Measurements from ENCODE around the gene MTHFD1L.

Gene MTHFD1L

DNA sequence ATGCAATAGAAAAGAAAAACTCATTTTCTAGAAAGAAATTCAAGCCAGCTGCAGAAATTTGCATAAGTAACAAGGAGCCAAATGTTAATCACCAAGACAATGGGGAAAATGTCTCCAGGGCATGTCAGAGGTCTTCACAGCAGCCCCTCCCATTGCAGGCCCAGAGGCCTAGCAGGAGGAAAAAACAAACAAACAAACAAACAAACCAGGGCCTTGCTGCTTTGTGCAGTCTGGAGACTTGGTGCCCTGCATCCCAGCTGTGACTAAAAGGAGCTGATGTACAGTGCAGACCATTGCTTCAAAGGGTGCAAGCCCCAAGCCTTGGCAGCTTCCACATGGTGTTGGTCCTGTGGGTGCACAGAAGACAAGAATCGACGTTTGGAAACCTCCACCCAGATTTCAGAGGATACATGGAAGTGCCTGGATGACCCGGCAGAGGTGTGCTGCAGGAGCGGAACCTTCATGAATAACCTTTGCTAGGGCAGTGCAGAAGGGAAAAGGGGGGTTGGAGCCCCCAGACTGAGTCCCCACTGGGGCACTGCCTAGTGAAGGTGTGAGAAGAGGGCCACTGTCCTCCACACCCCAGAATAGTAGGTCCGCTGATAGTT is 263.4 kb downstream of the MTHFD1L start:
- no peak for DNase-seq

DNA sequence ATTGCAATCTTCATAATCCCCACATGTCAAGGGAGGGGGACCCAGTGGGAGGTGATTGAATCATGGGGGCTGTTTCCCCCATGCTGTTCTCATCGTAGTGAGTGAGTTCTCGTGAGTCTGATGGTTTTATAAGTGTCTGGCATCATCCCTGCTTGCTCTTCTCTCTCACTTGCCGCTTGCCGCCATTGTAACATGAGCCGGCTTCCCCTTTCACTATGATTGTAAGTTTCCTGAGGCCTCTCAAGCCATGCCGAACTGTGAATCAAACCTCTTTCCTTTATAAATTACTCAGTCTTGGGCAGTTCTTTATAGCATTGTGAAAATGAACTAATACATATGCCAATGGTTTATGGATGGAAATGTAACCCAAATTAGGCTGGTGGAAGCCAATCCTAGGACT is 264.8 kb downstream of the MTHFD1L start:
- no peak for DNase-seq

DNA sequence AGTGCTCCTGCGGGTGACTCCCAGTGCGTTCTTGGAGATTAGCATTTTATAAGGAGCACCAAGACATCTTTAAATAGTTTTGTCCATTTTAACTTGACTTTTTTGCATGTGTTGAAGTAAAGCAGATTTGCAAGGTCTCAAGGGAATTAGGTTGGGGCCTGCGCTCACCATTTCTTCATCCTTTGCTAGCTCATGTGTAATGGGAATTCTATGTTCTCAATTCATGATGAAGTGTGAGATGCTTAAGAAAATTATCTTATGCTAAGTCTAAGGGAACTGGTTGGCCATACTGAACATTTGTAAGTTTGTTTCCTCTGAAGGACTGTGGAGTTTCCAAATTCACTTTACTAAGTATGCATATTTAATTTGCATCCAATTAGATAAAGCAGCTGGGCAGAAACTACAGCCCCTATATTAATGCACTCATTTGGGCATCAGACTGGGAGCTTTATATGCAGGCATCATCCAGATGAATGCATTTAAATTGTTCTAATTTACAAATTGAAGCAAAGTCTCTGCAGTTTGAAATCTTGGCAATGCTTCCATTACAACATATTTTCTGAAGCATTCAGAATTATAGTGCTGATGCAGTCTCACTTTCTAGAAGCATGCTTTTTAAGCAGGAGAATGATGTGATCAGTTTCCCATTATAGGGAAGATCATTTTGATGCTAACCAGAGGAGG is 266.0 kb downstream of the MTHFD1L start:
- DNase-seq: no peak

DNA sequence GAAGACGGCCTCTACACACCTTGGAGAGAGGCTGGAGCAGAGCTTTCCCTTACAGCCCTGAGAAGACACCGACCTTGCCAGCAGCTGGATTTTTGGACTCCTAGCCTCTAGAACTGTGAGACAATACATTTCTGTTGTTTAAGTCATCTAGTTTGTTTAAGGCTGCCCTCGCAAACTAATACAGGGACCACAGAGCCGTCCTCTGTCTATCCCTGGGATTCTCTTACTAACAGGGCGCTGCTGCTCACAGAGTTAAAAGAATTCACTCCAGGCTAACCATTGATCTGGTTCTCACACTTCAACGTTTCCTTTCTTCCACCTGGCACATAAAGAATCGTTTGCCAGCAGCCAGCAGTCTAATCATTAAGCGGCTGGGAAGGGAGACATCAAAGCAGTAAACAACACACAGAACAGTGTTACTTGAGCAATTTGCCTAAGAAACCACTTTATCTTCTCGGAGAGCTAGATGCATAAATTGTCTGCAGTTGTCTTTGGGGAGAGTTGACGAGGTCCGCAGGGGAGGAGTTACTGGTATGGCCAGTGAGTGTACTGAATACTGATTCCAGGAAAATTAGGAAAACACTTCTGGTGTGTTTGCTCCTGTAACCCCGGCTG is 270.7 kb downstream of the MTHFD1L start:
- no peak for DNase-seq

DNA sequence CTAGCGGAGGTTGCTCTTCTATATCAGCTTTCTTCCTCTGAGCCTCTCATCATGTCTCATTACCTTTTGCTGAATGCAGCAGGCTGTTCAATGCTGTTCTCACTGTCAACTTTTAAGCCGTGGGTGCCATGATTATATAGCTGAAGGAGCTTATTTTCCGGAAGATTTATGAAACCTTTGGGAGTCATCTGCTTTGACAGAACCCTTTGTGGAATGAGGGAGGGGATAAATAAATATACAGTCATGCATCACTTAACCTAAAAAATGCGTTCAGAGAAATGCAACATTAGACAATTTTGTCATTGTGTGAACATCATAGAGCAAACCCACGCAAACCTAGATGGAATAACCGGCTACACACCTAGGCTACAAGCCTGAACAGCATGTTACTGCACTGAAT is 272.0 kb downstream of the MTHFD1L start:
- DNase-seq: no peak

DNA sequence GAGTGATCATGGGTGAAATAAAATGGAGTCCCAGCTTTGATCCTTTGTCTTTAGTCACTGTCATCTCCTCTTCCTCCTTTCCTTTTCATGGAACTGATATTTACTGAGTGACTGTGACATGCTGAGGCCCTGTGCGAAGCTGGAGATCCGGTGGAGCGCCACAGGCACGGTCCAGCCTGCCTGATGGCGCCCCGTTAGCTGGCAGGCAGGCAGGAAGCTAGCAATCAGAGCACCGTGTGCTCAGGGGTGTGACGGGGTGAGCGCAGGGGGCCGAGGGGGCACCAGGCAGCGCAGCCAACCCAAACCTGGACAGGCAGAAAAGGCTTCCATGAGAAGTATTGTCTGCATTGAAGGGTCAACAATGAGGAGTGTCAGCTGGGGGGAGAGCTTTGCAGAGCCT is 274.0 kb downstream of the MTHFD1L start:
- no peak for DNase-seq

- no peak for DNase-seq
These were observed 275.3 kb downstream of the MTHFD1L start for GRCh38 chr6:151140767-151141166.

- no peak for DNase-seq
These were observed 276.2 kb downstream of the MTHFD1L start for GRCh38 chr6:151141685-151142084.

DNA sequence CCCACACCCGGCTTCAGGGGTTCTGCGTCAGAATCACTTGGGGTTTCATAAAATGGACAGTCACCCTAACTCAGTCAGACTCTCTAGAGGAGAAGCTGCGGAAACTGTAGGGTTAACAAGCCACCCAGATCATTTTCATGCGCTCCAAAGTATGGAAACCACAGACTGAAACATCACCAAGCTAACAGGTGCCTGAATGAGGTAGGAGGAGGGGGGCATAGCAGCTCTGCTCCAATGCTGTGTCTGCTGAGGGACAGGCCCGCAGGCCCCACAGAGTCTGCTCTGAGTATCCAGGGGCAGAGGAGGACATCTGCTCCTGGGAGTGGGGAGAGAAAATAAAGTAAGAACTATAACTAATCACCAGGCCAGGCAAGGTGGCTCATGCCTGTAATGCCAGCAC is 277.2 kb downstream of the MTHFD1L start:
- DNase-seq: no peak

DNA sequence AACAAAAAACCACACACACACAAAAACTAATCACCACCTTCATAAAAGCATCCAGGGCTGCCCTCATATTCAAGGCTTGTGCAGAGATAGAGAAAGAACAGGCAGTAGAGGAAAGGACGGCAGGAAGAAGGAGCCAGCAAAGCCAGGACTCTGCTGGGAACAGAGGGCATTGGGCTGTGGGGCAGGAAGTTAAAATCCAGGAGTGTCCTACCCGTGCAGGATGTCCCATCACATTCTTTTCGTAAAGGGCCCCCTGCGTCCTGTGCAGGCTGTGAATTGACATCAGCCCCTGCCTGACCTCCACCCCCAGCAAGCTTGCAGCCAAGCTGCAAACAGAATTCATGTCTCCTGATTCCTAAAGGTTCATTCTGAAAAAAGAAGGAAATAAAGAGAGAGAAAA is 277.8 kb downstream of the MTHFD1L start:
- DNase-seq: no peak

GRCh38 chr6:151143806-151144205 is 278.3 kb downstream of the MTHFD1L start:
- DNase-seq: no peak

DNA sequence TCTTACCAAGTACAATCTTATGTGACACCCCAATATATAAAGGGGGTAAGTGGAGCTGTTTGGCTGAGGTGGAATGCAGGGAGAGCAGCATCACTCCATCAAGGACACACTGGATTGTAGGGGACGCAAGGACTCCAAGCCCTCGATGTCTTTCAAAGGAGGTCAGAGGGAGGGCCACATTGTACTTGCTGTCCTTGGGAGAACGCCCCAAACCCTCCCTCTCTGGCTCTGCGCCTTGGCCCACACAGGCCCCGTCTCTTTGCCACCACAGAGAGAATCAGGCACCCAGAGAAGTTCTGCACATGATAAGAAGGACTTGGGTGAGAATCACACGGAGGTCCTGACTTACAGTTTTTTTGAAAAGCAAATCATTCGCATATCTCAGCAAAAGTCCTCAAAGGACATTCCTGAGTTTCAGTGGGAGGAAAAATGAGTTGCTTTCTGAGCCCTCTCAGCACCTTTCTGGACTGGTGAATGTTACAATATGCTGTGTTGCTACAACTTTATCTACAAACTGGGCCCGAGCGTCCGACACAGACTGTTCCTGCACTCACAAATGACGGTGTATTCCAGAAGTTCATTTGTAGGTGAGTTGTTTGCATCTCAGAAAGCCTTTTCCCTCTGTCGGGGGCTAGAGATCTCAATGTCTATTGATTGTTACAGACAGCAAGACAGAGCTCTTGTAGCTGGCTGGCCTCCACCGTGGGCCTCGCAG is 281.8 kb downstream of the MTHFD1L start:
- DNase-seq: no peak

DNA sequence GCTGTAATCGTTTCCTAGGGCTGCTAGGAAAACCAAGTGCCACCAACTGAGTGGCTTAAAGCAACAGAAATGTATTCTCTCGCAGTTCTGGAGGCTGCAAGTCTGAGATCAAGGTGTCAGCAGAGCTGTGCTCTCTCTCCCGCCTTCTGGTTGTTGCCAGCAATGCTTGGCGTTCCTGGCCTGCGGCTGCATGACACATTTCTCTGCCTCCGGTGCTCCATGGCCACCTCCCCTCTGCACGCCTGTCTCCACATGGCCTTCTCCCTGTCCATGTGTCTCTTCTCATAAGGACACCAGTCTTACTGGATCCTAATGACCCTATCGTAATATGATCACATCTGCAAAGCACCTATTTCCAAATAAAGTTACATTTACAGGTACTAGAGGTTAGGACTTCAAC is 282.6 kb downstream of the MTHFD1L start:
- peak; percentile 6 to 71 for DNase-seq

GRCh38 chr6:151149793-151150192 is 284.3 kb downstream of the MTHFD1L start:
- DNase-seq: no peak

Measured in cerebellar nuclear complex (tissue), 1 donor.